COLO829 (cell line): ENCODE measurements around the gene CCDC97.
A peak's percentile ranks its signal among the peaks of the same experiment; 100 is the strongest.

Source experiments
- DNase-seq: peaks from one replicate; pipeline ENCODE4 v3.0.0; 2012; ENCODE audit warnings: low spot score

Gene CCDC97

GRCh38 chr19:41298348-41298964 is 11.5 kb upstream of the CCDC97 start:
- no peak for DNase-seq

- DNase-seq = no peak
Observed at GRCh38 chr19:41299046-41299754, 10.8 kb upstream of the CCDC97 start.

- DNase-seq = peak; percentile 87
Observed at GRCh38 chr19:41299755-41300089, 10.2 kb upstream of the CCDC97 start.

GRCh38 chr19:41300555-41300954 is 9.4 kb upstream of the CCDC97 start:
- DNase-seq = no peak

GRCh38 chr19:41302624-41303351 is 7.2 kb upstream of the CCDC97 start:
- DNase-seq = no peak

- no peak for DNase-seq
Observed at GRCh38 chr19:41303954-41304353, 6.0 kb upstream of the CCDC97 start.

- DNase-seq = no peak
Observed at GRCh38 chr19:41304706-41305483, 5.1 kb upstream of the CCDC97 start.

GRCh38 chr19:41305927-41306793 is 3.8 kb upstream of the CCDC97 start:
- DNase-seq = no peak

GRCh38 chr19:41307090-41307875 is 2.7 kb upstream of the CCDC97 start:
- DNase-seq = no peak

- DNase-seq = no peak
Observed at GRCh38 chr19:41307954-41308449, 2.0 kb upstream of the CCDC97 start.

GRCh38 chr19:41308450-41309179 is 1.4 kb upstream of the CCDC97 start:
- DNase-seq = peak; percentile 86

GRCh38 chr19:41309180-41310032 is 566 bp upstream of the CCDC97 start:
- DNase-seq = no peak

- no peak for DNase-seq
Observed at GRCh38 chr19:41311072-41311471, 1.1 kb downstream of the CCDC97 start.

- DNase-seq = no peak
Observed at GRCh38 chr19:41311613-41312012, 1.6 kb downstream of the CCDC97 start.

- DNase-seq = no peak
Observed at GRCh38 chr19:41316306-41316920, 6.4 kb downstream of the CCDC97 start.

GRCh38 chr19:41318696-41319499 is 8.9 kb downstream of the CCDC97 start:
- no peak for DNase-seq

GRCh38 chr19:41319500-41320184 is 9.7 kb downstream of the CCDC97 start:
- no peak for DNase-seq
